ENCODE data around the gene BCL2L11. TPM values are rescaled to one million over a fixed set of nuclear protein-coding genes. Genes with fewer than 3 reads are reported as not detected.

Gene BCL2L11
- total RNA-seq, 1 donor from 2014 or later: 24.5 TPM

DNA sequence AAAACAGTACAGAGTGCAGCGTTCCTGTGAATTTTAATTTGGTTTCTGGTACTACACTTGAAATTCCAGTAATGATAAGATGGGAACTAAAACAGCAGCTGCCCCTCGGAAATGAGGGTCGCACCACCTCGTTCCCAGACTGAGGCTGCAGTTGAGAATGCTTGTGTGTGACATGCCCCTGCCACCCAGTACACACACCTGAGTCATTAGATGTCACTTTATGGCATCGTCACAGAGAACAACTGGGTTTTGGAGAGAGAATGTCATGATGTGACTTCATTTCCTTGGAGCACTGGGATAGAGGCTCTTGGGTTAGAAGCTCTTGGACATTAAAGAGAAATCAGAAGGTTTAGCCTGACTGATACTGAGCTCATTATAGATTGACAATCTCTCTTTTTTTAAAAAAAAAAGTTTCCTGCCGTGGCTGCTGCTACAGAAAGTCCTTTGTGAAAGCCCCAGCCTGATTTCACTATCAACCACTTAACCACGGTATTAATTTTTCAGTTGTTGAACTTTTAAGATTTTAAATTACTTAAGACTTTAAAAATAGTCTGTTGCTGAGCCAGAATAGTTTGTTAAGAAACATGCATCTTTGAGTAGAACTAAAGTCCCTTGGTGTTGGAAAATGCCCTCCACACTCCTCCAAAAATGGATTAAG is 24.5 kb downstream of the BCL2L11 start:
- Mint-ChIP-seq H3K27me3 (ENCODE audit: low read depth) (no peaks in the 10 kb centered on the region), H3K36me3 (peaks cover 8% of the 10 kb centered on the region), H3K9me3 (no peaks in the 10 kb centered on the region), H3K4me1 (peaks cover 36% of the 10 kb centered on the region), H3K27ac (no peak overlapping the region), H3K4me3 (no peak overlapping the region)
- TF ChIP-seq, protein P1, sequence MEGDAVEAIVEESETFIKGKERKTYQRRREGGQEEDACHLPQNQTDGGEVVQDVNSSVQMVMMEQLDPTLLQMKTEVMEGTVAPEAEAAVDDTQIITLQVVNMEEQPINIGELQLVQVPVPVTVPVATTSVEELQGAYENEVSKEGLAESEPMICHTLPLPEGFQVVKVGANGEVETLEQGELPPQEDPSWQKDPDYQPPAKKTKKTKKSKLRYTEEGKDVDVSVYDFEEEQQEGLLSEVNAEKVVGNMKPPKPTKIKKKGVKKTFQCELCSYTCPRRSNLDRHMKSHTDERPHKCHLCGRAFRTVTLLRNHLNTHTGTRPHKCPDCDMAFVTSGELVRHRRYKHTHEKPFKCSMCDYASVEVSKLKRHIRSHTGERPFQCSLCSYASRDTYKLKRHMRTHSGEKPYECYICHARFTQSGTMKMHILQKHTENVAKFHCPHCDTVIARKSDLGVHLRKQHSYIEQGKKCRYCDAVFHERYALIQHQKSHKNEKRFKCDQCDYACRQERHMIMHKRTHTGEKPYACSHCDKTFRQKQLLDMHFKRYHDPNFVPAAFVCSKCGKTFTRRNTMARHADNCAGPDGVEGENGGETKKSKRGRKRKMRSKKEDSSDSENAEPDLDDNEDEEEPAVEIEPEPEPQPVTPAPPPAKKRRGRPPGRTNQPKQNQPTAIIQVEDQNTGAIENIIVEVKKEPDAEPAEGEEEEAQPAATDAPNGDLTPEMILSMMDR (IDR thresholded peaks at IDR 0.05; ENCODE audit: unreplicated experiment): no peak
- DNase-seq (ENCODE audit: low spot score in 2 of 2, unreplicated experiment in 2 of 2): no peak

DNA sequence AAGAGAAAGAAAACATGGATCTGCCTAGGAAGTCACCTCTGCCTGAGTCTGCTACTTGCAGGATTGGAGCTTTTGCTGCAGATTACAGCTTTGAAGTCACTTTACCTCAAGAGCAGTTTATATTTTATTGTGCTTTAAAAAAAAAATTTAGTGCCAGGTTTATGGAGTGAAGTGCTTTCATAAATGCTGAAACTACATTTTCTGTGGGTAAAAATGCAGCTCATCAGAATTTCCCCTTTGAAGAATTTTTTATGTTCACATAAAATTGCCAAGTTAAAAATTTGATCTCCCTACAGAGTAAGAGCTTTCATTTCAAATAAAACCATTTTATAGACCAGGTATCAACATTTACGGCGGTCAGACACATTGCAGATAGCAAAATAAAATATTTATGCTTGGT is 25.2 kb downstream of the BCL2L11 start:
- H3K36me3 Mint-ChIP-seq: peaks cover 4% of the 10 kb centered on the region
- no peak overlapping the region for H3K4me3 Mint-ChIP-seq
- H3K4me1 Mint-ChIP-seq: peaks cover 39% of the 10 kb centered on the region
- no peak for DNase-seq (ENCODE audit: low spot score in 2 of 2, unreplicated experiment in 2 of 2)
- peak overlapping the region; percentile 63 for H3K27ac Mint-ChIP-seq
- H3K9me3 Mint-ChIP-seq: no peaks in the 10 kb centered on the region
- TF ChIP-seq, protein P1 (IDR thresholded peaks at IDR 0.05; ENCODE audit: unreplicated experiment): no peak
- no peaks in the 10 kb centered on the region for H3K27me3 Mint-ChIP-seq (ENCODE audit: low read depth)

DNA sequence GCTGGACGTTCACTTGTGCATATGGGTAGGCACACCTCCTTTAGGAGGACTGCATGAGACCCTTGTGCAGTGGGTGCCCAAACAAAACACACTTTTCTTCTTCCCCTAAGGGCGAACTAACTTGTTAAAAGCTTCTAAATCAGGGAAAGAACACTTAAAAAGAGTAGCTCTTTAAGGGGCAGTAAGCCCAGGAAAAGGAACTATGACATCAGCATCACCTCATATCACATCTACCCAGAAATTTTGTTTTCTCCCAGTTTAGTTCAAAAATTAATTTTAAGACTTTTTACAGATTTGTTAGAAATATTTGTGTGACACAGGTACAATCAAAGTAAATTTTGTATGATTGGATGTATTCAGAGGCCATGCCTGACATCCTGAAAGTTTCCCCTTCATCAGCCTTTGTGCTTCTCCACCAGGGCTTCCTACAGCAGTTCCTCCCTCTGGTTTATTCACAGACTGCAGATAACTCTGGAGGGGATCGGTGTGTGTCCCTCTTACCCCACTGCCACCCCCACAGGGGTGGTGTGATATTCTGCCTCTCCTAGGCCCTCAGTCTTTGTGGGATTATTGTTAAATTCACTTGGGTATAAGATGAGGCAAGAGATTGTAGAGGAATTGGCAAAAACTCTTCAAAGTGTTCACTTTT is 27.6 kb downstream of the BCL2L11 start:
- DNase-seq (ENCODE audit: low spot score in 2 of 2, unreplicated experiment in 2 of 2): no peak
- H3K27ac Mint-ChIP-seq: peak overlapping the region; percentile 79
- H3K36me3 Mint-ChIP-seq: peaks cover 16% of the 10 kb centered on the region
- H3K9me3 Mint-ChIP-seq: no peaks in the 10 kb centered on the region
- H3K4me3 Mint-ChIP-seq: no peak overlapping the region
- TF ChIP-seq, protein P1 (IDR thresholded peaks at IDR 0.05; ENCODE audit: unreplicated experiment): no peak
- peaks cover 39% of the 10 kb centered on the region for H3K4me1 Mint-ChIP-seq
- H3K27me3 Mint-ChIP-seq (ENCODE audit: low read depth): no peaks in the 10 kb centered on the region

DNA sequence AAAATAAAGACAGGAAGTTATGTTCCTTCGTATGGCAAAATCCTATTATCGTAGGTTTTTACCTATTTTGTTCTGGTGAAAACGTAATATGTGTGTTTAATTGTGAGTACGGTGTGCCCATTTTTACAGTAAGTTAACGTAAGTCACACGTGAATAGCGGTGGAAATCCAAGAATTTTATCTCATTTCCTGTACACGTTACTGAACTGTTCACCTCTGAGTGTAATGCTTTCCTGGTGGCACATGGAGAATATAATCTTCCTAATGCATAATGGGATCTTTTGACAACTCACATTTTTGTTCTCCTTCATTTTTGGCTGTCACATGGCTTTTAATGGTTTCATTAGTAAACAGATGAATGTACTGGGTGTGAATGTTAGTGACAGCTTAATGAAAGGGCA is 28.2 kb downstream of the BCL2L11 start:
- peaks cover 19% of the 10 kb centered on the region for H3K36me3 Mint-ChIP-seq
- DNase-seq (ENCODE audit: low spot score in 2 of 2, unreplicated experiment in 2 of 2): no peak
- H3K4me1 Mint-ChIP-seq: peaks cover 39% of the 10 kb centered on the region
- TF ChIP-seq, protein P1 (IDR thresholded peaks at IDR 0.05; ENCODE audit: unreplicated experiment): no peak
- H3K4me3 Mint-ChIP-seq: no peak overlapping the region
- H3K9me3 Mint-ChIP-seq: no peaks in the 10 kb centered on the region
- no peaks in the 10 kb centered on the region for H3K27me3 Mint-ChIP-seq (ENCODE audit: low read depth)
- peak overlapping the region; percentile 79 for H3K27ac Mint-ChIP-seq

DNA sequence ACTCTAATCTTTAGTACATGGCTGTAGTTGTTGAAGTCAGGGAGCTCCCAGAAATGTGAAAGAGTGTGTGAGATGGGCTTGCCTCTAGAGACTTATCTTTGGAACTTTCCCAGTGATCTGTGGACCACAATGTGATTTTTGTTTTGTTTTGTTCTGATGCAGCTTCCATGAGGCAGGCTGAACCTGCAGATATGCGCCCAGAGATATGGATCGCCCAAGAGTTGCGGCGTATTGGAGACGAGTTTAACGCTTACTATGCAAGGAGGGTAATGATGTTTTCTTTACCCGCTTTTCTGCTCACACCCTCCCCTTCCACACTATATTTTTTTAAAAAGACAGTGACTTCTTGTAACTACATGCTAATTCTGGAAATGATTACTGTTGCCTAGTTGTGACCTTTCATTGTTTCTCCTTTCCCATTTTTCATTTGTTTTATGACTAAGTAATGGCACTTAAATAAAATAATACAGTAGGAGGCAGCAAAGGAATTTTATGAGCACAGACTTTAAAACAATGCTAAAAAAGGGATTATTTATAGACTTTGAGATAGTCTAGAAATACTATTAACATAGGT is 29.3 kb downstream of the BCL2L11 start:
- no peak for DNase-seq (ENCODE audit: low spot score in 2 of 2, unreplicated experiment in 2 of 2)
- Mint-ChIP-seq H3K27ac (peak overlapping the region; percentile 20), H3K36me3 (peaks cover 19% of the 10 kb centered on the region), H3K4me3 (no peak overlapping the region), H3K27me3 (ENCODE audit: low read depth) (no peaks in the 10 kb centered on the region), H3K4me1 (peaks cover 36% of the 10 kb centered on the region), H3K9me3 (no peaks in the 10 kb centered on the region)
- TF ChIP-seq, protein P1 (IDR thresholded peaks at IDR 0.05; ENCODE audit: unreplicated experiment): no peak

Data from mesothelial cell of epicardium (in vitro differentiated cells).